Gastrocnemius medialis (tissue), 4 donors: ENCODE measurements around the gene PLD2.

Experiments
- POLR2A ChIP-seq, 2 donors: fragments of 450-650 bp; IDR thresholded peaks; one replicate each; pipeline ENCODE4 v1.6.1; 2017; ENCODE audit warnings: antibody characterized with exemption in 2 of 2, mild to moderate bottlenecking in 2 of 2, moderate library complexity in 2 of 2
- TF ChIP-seq, protein P1 (sequence below), 5 experiments: fragments of 450-650 bp in 3 of 5; fragments of 200-600 bp in 2 of 5; sonication (generic) in 2 of 5; IDR thresholded peaks in 4 of 5; conservative IDR thresholded peaks in 1 of 5; 1 replicate in 4 of 5; 2 replicates in 1 of 5; pipeline ENCODE4 v1.5.1; 2016 to 2019; ENCODE audit warnings: antibody characterized with exemption in 5 of 5, mild to moderate bottlenecking in 3 of 5, moderate library complexity in 3 of 5

DNA sequence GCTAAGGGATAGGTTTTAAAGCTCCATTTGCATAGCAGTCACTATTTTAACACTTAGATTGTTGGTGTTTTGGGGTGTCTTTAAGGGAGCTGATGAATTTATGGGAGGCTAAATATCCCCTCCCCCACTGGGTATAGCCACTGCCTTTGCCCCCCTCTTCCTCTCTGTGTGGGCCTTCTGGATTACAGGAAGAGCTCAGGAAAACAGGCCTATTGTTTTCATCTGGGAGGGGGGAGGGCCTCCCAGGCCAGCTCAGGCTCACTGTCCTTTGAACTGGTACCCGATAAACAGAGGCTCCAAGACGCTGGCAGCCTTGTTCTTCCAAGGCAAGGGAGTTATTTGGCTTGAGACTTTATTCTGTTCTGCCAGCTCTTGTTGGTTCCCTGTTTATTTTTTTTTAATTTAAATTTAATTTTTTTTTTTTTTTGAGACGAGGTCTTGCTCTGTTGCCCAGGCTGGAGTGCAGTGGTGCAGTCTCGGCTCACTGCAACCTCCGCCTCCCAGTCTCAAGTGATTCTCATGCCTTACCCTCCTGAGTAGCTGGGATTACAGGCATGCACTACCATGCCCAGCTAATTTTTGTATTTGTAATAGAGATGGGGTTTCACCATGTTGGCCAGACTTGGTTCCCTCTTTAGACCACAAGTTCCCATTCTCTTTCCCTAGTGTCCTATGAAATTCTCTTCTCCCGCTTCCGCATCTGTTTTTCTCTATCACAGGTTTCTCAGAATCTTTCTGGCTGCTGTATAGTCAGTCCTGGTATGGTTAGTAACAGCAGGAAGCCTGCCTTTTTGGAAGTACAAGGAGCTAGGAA is 51.3 kb downstream of the PLD2 start:
- TF ChIP-seq, protein P1, sequence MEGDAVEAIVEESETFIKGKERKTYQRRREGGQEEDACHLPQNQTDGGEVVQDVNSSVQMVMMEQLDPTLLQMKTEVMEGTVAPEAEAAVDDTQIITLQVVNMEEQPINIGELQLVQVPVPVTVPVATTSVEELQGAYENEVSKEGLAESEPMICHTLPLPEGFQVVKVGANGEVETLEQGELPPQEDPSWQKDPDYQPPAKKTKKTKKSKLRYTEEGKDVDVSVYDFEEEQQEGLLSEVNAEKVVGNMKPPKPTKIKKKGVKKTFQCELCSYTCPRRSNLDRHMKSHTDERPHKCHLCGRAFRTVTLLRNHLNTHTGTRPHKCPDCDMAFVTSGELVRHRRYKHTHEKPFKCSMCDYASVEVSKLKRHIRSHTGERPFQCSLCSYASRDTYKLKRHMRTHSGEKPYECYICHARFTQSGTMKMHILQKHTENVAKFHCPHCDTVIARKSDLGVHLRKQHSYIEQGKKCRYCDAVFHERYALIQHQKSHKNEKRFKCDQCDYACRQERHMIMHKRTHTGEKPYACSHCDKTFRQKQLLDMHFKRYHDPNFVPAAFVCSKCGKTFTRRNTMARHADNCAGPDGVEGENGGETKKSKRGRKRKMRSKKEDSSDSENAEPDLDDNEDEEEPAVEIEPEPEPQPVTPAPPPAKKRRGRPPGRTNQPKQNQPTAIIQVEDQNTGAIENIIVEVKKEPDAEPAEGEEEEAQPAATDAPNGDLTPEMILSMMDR (IDR thresholded peaks at IDR 0.05 in 4 of 5, conservative IDR thresholded peaks at IDR 0.05 in 1 of 5), result no peak
- TF ChIP-seq POLR2A (IDR thresholded peaks at IDR 0.05), result no peak
